Activated CD4-positive, CD25-positive, alpha-beta regulatory T cell treated with anti-CD3 and anti-CD28 coated beads, Interleukin-2, amount 50 U/mL, for 16 hours (primary cell): ENCODE data around the gene GALNT18.

Experiments
- DNase-seq: peaks from one replicate; pipeline ENCODE4 v3.0.0-alpha.2; 2020; ENCODE audit warnings: low read depth, low spot score

Gene GALNT18

DNA sequence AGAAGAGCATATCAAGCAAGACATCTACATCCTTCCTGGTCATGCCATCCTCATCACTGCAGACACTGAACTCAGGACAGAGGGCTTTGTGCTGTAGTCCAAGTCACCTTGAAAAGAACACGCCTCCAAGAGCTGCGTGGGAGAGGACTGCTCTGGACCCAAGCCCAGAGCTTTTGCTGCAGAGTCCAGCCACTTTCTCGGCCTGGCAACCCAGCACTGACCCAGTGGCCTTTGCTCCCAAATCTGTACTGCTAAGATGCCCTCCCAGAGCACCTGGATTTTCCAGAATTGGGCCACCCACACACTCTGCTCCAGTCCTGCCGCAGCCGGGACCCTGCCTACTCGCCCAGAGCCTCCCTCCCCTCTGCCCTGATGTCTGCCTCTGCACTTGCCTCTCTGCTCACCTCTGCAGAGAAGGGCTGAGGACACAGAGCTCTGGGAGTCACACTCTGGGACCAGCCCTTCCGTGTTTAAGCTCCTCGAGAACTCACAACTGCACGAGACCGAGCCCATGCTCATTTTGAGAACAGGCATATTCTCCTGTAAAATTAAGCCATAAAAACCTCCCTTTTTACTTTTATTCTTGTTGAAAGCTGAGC lies 185.0 kb downstream of the GALNT18 start:
- DNase-seq = no peak

DNA sequence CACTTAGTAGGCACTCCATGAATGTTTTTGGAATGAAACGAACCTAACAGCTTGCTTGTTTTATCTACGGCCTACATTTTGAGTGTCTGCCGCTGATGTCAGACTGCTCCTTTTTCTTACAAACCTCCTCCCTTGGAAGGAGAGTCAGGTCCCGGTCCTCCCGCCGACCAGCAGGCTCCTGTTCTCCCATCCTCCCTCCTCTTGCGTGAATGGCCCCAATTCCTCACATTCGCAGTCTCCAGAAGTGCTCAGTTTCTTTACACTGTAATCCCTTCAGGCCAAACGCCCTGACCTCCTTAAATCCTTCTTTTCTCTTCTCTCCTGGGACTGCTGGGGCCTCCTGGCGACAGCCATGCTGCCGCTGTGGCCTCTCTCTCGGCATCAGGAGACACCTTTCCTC lies 186.2 kb downstream of the GALNT18 start:
- DNase-seq = no peak

DNA sequence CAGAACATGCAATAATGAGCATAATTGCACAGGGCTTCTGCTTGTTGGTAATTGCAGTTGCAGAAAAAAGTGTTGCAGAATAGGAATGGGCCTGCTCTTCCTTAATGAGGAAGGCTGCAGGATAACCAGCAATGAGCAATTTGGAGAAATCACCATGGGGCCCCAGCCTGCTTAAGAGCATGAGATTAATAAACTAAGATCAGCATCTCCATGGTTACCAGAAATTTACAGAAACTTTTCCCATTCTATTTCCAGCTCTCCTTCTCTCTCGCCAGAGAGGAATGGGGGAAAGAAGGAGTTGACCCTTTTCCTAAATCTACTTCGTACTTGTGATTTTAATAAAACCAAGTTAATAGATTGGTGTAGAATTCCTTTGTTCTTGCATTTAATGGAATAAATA lies 187.8 kb downstream of the GALNT18 start:
- DNase-seq = no peak

DNA sequence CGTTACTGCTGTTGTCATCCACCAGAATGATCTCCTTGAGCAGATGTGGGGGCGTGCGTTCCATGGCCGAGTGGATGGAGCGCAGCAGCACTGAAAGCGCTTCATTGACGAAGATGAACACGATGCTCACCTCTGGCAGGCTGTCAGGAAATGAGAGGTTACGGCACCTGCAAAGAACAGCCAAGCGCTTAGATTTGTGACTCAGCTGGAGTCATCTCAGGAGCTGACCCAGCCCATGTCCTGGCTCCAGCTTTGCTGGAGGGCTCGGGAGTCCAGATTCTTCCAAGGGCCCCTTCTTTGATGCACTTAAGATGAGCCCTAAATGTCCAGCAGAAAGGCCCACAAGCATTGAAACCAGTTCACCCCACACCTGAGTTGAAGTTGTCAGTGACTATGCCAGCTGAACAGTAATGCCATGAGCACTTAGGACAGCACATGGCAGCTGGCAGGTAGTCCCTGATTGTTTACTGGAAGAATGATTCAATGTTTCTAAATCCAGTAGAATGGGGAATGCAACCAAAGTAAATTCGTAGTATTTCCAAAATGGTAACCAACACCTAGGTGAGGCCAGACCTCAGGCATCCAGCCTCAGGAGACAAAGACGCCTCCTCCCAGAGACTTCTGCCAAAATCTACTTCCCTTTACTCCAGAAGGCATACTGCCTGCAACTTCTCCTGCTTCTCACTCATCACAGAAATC lies 189.0 kb downstream of the GALNT18 start:
- no peak for DNase-seq

DNA sequence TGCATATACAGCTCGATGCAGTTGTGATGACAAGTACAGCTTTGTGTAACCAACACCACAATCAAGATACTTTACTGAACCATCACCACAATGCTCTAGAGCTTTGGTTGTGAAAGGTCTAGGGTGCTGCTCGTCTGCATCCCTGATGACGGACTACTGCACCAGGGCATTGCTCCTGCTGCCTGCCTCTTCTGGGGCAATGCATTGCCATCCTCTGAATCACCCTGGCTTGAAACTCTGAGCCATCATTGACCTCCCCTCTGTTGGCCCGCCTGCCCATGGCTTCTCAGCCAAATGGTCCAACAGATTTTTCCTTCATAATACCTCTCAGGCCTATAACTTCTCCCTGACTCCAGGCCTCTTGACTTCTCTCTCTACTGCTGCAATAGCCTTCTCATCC lies 191.4 kb downstream of the GALNT18 start:
- no peak for DNase-seq

DNA sequence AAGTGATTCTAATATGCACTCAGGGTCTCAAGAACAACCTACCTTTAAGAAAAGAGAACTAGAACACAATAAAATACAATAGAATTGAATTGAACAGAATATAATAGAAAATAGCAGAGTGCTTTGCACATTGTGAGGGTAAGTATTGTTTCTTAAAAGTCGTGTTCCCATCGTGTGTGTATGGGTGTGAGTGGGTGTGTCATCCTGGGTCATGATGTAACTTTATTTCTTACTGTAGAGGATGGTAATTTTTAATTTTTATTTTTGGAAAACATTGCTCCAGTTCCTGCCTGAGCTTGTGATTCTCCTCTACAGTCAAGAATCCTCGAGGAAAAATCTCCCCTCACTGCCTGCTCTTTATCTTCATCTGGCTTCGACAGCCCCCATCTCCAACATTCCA lies 193.1 kb downstream of the GALNT18 start:
- no peak for DNase-seq

DNA sequence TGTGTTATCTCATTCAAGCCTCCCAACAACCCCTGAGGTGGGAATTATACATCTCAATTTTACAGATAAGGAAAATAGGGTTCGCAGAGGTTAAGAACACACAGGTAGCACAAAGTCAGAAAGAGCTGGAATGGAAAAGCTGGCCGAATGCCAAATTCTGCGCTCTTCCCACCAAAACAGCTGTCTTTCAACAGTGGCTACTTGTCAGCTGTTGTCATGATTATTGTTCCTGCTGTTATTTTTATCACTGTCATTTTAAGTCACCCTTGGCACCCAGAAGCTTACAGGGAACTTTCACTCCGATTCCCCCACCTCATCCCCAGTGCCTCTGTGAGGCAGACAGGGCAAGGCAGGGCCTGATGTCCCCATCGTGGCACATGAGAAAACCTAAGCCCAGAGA lies 194.3 kb downstream of the GALNT18 start:
- no peak for DNase-seq

DNA sequence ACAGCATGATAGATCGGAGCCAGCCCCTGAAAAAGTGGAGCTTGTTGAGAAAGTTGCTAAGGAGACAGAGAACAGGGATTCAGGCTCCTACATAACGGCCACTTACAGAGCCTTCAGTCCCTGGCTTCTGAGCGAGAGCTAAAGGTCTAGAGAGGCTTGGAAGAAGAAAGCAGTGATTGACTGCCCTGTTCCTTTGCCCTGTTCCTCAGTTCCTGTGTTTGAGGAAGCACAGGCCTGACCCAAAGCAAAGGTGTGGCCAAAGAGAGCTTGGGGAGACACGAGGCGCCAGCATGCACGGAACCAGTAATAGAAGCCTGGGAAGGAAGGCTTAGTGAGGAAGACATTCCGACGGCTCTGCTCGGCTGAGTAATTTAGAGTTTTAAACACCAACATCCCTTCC lies 194.7 kb downstream of the GALNT18 start:
- no peak for DNase-seq

DNA sequence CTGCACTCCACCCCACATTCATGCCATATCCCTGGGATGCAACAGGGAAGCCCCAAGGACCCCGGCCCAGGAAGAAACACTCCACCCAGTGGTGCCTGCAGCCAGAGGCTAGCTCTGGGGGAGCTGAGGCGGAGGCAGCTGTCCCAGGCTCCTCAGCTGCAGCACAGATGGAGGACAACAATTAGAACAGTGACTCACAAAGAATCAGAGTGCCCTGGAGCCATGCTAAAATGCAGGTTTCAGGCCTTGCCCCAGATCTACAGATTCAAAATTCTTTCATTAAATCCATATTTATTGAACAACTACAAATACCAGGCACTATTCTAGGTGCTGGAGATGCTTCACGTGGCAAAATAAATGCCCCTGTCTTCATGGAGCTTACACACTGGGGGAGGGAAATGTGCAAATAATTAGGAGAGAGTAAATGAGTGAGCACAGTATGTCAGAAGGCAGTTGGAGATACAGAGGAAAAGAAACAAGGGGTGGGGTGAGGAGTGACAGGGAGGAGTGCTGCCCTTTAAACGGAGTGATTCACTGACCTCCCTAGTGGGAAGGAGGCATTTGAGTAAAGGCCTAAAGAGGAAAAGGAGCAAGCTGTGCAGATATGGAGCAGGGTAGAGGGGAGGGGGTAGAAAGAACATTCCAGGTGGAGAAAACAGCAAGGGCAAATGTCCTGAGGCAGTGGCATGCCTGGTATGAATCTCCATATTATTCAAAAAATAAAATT lies 195.4 kb downstream of the GALNT18 start:
- DNase-seq = no peak

DNA sequence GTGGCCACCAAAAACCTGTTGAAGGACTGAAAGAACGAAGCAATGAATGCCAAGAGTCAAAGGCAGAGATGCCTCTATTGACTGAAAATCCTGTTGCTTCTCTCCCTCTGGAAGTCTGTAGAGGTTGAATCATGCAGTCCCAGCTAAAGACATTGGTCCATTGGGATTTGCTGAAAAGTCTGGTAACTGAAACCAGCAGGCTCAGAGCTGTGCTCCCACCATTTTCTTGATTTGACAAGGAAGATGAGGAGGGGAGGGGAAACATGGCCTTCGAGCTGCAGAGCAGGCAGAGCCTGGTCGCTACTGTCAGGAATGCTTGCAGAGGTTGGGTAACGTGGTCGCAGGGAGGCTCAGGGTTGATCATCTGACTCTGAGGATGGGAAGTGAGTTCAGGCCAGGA lies 196.0 kb downstream of the GALNT18 start:
- no peak for DNase-seq

DNA sequence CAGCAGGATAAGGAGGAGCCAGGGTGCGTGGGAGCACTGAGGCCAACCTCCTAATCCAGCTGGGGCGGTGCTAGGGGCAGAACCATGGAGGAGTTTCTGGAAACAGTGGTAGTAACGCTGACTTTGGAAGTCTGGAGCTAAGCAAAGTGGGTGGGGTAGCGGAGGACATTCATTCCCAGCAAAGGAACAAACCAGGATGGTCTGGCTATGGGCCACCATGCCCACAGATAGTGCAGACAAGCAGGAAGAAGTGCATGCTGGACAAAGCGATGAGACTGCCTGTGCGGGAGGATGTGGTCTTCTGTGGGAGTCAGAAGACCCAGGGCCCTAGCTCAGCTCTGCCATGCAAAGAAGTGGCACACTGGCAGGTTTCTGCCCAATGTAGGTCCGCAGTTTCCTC lies 197.1 kb downstream of the GALNT18 start:
- no peak for DNase-seq

DNA sequence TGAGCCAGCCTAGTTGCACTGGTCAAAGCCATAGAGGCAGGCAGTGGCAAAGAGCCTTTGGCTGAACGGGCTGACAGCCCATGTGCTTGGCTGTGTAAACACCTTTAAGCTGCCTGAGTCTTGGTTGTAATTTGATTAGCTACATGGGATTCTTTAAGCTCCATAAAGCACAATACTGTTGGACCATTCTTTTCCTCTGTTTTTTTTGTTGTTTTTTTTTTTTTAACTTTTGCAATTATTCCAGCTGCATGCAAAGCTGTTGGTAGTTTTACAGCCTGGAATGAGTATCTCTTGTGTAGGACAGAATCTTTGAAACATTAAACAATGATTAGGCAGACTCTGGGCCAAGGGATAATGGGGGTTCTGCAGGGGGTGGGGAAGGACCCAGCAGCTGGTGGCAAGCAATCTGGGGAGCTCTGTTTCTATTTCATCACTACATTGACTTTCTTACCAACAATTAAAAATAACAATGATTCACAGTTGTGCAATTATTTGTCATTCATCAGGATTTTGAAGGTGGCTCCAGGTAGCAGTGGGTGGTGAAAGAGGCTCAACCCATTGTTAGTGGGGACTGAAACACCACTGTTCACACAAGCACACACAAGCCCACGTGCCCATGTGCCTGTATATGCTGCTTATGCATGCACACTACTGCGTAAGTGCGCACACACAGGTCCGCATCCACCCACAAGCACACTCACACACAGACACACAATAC lies 199.2 kb downstream of the GALNT18 start:
- DNase-seq = no peak

DNA sequence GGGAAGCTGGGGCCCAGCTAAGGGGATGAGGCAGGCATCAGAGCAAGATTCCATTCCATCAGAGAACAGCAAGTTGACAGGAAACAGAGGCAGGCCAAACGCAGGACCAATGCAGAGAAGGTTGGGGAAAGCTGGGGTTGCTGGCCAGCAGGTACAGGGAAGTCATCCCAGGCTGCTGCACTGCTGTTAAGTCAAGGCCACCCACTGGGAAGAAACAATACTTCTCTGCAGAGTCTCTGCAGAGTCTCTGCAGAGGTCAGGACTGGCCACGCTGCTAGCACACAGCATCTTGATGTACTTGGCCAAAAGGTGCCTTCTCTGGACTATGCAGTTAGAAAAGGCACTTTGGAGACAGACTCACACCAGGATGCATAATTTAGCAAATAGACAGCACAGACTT lies 200.3 kb downstream of the GALNT18 start:
- DNase-seq = no peak

DNA sequence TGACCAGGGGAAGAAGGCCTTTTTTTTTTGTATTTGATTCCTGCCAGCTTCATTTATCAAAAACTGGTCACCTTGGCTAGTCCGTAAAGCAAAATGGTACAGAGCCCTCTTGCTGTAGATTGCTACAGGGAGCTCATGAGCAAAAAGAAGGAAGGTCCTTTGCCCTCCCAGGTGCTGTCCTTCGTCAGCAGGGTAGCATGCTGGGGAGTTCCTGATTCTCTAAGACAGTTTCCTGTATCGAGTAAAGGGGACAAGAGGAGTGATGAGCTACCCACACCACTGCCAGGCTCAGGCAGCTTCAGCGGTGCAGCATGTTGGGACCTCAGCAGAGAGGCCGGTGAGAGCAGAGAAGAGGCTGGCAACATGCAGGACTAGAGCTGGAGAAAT lies 200.9 kb downstream of the GALNT18 start:
- DNase-seq = no peak

DNA sequence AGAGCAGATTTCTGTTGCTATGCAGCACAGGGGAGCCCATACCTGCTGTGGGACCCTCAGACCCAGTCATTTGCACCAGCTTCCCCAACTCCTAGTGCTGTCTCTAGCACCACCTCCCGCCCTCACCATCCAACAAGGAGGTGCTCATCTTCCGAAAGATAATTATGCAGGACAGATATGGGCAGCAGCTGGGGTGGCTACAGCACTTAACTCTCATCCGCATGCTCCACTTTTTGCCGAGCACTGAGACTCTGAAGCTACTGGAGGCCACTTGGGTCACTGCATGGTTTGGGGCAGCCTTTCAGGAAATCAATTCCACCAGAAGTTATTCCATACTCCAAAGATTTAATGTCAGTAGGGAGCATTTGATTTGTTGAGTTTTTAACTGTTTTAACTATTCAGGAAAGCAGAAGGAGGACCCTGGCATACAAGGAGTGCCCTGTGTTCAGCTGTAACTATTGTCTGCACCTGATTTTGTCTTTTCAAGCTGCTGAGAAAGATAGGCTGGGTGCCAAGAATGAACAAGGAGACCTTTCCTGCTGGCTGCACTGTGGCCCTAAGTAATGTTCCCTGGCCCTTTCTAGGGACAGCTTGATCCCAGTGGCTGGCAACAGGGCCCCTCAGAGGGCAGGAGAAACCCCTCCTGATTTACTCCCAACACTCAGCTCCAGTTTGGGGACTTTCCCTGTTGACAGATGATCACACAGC lies 201.5 kb downstream of the GALNT18 start:
- no peak for DNase-seq

DNA sequence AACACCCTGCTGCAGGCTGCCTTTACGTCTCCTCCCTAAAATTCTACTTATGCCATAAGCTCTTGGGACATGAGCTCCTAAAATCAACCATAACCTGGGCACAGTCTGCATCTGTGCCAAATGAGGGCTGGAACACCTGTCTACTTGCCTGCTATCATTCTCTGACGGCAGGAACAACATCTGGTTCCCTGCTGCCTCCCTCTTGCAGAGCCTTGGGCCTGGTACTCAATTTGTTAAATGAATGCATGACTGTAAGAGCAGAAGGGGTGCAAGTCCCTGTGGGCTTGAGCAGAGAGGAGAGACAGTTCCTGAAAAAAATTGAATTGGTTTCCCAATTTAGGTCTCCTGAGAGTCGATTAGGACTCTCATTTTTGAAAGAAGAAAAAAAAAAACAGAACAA lies 202.1 kb downstream of the GALNT18 start:
- no peak for DNase-seq

DNA sequence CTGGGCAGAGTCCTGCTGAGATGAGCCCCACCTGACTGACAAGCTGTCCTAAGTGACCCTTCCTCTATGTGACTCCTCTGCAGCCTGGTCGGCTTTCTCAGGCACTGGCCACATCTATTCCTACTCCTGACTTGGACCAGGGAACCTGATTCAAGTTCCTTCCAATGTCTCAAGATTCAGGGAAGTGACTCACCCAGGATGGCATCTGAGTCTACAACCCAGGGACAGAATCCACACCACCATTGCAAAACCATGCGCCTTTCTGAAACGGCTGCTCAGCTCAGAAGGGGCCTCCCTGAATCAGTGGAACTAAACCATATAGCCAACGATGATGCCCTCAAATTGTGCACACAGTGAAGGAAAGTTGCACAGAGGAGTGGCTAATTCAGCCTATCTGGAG lies 204.9 kb downstream of the GALNT18 start:
- no peak for DNase-seq

DNA sequence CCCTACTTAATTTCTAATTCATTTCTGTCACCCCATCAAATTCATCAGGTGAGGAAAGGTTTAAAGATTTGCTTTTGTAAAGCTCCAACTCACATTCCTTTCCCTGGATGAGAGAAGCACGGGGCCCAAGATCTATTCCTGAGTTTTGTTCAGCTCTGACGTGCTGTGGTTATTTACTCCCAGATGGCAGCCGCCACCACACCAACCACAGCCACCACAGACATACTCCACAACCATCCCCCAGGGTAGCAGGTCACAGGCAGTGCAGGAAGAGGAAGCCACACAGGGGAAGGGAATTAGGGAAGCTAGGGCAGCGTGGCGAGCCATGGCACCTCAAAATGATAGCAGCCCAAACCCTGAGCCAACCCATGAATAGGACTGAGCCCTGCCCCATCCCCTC lies 205.3 kb downstream of the GALNT18 start:
- DNase-seq = no peak

DNA sequence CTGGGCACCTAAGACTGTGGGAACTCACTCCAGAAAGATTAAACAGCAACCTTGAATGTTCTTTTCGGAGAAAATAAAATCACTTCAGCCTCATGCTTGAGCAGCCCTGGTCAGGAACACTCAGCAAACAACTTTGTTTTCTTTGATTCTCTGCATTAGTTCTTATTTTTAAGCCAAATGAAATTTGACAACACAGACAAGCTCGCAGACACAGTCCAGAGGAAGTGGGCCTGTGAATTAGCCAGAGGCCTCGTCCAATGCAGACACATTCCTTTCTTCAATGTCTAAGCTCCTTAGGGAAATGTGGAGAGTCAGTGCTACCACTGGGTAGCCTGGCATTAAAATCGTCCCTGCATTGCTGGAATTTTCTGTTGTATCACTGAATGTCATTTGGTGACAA lies 205.9 kb downstream of the GALNT18 start:
- DNase-seq = no peak

DNA sequence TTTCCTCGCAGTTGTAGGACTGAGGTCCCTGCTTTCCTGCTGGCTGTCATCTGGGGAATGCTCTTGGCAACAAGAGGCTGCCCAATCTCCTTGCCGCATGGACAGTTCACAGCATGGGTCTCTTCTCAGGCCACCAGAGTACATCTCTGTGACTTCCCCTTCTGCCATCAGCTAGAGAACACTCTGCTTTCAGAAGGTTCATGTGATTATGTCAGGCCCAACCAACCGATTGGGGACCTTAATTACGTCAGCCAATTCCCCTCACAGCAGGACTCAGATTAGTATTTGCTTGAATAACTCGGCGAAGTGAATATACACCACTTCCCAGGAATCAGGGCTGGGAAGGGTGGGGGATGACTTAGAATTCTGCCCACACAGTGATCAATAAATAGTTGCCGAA lies 206.8 kb downstream of the GALNT18 start:
- DNase-seq = no peak

DNA sequence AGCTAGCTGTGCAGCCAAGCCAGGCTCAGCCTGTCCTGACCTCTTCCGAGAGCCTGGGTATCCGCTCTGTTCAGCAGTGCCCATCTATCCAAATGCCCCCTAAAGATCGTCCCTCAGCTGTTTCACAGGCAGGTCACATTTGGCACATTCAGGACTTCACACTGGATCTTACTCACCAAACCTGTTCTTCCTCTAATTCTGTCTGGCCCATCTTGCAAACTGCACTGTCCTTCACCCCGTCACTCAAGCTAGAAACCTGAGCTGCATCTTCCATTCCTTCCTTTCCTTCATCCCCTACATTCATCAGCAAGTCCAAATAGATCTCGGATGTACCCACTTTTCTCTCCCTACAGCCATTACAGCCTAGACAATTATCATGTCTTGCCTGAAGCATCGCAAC lies 208.0 kb downstream of the GALNT18 start:
- DNase-seq = no peak

DNA sequence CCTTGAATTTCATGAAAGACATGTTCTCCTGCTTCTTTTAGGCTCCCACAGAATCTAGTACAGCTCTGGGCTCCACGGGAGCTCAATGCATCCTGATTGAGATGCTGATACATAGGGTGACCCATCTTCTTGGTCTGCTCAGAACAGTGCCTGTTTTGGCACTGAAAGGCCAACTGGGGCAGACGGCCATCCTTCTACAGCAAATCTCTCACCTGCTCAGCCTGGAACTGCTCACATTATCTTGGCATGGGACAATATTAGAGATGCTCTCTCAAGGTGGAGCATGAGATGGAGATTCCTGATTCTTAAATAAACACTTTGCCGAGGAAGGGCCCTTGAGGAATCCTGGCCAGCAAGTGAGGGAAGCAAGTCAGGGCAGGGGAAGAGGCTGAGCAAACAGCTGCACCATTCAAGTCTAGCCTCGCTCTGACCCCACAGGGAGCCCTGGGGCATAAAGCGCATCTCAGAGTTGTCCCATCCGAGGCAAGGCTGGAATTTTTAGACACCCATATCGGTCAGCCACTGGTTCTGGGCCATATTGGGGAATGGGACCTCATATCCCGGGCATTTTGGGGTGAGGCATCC lies 210.3 kb downstream of the GALNT18 start:
- DNase-seq = no peak
